Transverse colon (tissue), 4 donors: Measurements from ENCODE around the gene HIBCH.

Experiments used
- POLR2A ChIP-seq: fragments of 450-650 bp; IDR thresholded peaks from one replicate; pipeline ENCODE4 v1.6.1; 2016; ENCODE audit warnings: antibody characterized with exemption, mild to moderate bottlenecking, moderate library complexity
- POLR2AphosphoS5 ChIP-seq, 3 donors: sonication (generic); formaldehyde crosslinking; IDR thresholded peaks; one replicate each; pipeline ENCODE4 v1.6.1; 2016; ENCODE audit warnings: antibody characterized with exemption in 3 of 3
- TF ChIP-seq, protein P1 (sequence below), 5 experiments: fragments of 200-600 bp in 3 of 5; fragments of 450-650 bp in 2 of 5; sonication (generic) in 3 of 5; IDR thresholded peaks; 1 replicate in 2 of 5; 2 replicates in 3 of 5; pipeline ENCODE4 v1.5.1; 2016 to 2017; ENCODE audit warnings: antibody characterized with exemption in 5 of 5, inconsistent platforms in 3 of 5, mild to moderate bottlenecking in 2 of 5, moderate library complexity in 1 of 5

DNA sequence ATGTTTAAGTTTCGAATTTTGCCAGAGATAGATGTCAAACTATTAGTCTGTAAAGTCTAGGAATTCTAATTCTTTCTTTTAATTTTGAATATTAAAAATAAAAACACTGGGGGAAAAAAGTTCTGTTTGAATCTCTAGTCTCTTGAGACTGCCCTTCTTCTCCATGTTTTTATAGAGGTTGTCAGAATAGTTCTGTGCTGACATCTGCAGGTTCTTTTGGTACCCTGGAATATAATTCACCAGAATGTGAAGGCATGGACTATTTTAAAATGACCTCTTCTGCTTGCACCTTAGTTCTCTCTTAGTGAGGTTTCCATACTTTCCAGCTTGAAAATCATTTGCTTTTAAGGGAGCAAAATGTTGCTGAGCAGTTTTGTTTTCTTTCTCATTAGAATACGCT is 136.1 kb downstream of the HIBCH start:
- TF ChIP-seq, protein P1, sequence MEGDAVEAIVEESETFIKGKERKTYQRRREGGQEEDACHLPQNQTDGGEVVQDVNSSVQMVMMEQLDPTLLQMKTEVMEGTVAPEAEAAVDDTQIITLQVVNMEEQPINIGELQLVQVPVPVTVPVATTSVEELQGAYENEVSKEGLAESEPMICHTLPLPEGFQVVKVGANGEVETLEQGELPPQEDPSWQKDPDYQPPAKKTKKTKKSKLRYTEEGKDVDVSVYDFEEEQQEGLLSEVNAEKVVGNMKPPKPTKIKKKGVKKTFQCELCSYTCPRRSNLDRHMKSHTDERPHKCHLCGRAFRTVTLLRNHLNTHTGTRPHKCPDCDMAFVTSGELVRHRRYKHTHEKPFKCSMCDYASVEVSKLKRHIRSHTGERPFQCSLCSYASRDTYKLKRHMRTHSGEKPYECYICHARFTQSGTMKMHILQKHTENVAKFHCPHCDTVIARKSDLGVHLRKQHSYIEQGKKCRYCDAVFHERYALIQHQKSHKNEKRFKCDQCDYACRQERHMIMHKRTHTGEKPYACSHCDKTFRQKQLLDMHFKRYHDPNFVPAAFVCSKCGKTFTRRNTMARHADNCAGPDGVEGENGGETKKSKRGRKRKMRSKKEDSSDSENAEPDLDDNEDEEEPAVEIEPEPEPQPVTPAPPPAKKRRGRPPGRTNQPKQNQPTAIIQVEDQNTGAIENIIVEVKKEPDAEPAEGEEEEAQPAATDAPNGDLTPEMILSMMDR (IDR thresholded peaks at IDR 0.05) = peak in 1 of 5 experiments; percentile 3
- TF ChIP-seq POLR2A (no peak), POLR2AphosphoS5 (IDR thresholded peaks at IDR 0.05) (no peak)
